ENCODE results near the gene KRT33B.
"Not testable (repeated sequence)": the region's sequence is repeated elsewhere in the genome, so short reads cannot be mapped to it uniquely, and the experiment has no call there.

The KRT33B gene

DNA sequence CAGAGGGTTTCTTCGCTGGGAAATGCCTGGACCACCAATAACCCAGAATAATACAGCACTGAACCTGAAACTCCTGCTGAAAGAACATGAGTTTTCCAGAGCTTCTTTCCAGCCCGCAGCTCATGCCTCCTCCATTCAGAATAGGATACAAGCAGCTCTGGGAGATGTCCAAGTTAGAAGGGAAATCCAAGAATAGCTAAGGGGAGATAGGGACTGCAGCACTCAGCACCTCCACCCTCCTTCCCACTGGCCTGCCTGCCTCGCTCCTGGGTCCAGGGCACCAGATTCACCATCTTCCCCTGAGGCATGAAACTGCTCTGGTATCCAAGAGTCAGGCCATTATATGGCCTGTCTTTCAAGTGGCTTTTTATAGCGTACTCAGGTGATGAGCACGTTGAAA lies 23.7 kb upstream of the KRT33B start:
- DNase-seq (ENCODE audit: low spot score), result peak; percentile 44

DNA sequence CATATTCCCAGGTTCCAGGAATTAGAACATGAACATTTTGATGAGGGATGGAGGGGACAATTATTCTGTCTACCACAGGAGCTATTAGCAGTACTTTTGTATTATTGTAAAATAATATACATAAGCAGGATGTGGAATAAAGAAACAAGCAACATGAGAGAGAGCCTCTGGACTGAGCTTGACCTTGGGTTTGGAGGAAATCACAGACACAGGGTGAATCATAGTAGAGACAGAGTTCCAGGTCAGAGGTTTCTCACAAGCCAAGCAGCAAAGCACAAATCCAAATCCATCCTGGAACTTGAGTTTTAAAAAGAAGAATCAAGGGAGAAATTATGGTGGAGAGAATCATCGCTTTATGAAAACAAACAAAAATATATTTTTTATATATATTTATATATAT lies 22.7 kb upstream of the KRT33B start:
- no peak for DNase-seq (ENCODE audit: low spot score)

DNA sequence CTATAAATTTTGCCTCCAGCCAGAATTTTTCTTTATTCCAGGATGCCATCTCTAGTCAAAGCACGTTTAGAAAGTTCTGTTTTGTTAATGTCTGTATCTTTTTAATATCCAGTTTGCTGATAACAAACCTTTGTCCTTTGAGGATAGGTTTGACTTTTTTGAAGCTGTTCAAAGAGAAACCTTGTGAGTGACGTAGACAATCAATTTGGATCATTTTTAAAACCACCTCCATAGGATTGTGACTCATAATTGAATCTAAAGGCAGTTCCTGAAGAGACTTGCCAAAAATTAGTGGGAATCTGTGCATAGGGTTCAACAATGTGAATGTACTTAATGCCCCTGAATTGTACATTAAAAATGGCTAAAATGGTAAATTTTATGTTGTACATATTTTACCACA lies 21.9 kb upstream of the KRT33B start:
- no peak for DNase-seq (ENCODE audit: low spot score)

DNA sequence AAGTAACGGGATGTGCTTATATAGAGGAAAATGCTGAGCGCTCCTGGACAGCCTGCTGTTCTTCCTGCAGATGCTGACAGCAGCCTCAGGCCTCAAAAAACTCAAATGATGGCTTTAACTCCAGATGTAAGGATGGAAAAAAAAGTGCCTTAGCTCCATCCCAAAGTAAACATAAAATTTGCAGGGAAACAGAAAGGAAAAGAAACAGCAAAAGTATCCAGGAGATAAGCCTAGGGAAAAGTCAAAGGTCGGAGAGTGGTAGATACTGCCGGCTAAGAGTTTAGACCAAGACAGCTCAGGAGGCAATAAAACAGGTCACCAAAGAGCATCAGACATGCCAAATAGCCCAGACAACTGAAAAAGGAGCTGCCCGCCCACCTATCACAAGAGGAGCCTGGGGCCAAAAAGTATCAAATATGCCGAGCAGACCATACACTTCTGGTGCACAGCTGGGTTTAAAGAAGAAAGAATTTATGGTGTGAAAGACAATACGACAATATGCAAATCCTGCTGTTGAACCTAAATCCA lies 20.9 kb upstream of the KRT33B start:
- no peak for DNase-seq (ENCODE audit: low spot score)

DNA sequence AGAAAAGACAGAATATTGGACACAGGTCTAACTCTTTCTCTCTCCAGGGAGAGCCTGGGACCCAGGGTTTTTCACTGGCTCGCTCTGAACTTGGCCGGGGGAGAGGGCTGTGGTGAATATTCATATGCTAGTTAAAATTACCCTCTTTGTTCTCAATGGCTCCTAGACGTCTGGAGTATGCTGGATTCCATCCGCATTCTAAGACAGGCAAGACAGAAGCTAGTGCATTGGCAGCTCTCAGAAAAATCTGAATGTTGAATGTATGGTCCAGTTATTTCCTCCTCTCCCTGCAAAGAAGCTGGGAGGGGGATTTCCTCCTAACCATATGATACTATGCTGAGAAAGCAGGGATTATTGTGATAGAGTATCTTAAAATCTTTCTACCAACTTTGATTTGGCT lies 18.1 kb upstream of the KRT33B start:
- no peak for DNase-seq (ENCODE audit: low spot score)

DNA sequence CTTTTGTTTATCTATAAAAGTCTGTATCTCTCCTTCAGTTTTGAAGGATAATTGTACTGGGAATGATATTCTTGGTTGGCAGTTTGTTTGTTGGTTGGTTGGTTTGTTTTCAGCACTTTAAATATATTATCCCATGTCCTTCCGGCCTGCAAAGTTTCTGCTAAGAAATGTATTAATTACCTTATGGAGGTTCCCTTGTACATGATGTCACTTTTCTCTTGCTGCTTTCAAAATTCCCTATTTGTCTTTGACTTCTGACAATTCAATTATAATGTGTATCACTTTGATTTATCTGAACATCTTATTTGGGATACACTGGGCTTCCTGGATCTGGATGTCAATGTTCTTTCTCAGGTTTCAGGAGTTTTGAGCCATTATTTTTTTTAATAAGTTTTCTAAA lies 16.6 kb upstream of the KRT33B start:
- DNase-seq (ENCODE audit: low spot score), result no peak

DNA sequence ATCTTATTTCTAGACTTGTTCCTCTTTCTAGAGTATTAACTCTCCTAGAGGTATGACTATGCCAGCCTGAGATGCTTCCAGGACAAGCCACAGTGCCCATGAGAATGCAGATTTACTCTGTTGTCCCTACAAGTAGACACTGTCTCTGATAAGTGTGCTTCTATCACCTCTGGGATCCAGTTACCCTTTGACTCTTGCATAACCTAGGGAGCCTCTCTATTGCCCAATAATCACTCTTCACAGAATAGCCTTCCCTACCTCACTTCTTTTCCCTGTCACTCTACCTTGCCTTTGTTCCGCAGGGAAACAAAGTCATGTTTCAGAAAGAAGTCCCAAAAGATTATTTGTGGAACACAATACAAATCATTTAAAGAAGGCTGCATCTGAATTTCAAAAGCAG lies 14.1 kb upstream of the KRT33B start:
- no peak for DNase-seq (ENCODE audit: low spot score)

DNA sequence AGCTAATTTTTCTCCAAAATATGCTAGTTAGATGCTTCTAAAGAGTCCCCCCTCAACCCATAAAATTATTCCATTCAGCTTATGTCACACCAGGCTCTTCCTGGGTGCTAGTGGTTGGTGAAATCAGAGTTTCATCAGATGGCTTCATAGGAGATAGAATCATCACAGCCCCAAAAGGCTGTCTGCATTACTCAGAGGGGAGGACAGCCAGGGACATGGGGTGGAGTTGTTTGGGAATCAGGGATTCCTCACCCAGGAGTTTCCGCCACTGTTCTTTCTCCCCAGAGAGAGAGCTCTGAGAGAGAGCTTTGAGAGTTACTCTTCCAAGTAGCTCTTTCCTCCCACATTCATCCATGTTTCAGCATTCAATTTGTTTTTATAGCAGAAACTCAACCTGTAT lies 12.8 kb upstream of the KRT33B start:
- DNase-seq (ENCODE audit: low spot score), result no peak

DNA sequence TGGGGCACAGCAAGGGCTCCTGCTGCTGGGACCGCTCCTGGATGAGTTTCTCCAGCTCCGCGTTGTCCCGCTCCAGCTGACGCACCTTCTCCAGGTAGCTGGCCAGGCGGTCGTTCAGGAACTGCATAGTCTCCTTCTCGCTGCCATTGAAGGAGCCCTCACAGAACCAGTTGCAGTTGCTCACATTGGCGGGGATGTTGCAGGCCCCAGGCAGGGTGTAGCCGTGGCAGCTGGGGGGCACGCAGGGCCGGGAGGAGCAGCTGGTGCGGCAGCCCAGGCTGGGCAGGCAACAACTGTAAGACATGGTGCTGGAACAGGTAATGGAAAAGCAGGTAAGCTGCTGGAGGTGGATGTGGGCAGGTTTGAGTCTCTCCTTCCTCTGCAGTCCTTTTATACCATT lies 12.3 kb upstream of the KRT33B start, which contains the start of gene KRT34:
KRT34 (minus strand) TSS at position 364 of the 400 bp plus-strand sequence; CDS start at position 304, 60 bp downstream.
- not testable (repeated sequence) for DNase-seq (ENCODE audit: low spot score)

DNA sequence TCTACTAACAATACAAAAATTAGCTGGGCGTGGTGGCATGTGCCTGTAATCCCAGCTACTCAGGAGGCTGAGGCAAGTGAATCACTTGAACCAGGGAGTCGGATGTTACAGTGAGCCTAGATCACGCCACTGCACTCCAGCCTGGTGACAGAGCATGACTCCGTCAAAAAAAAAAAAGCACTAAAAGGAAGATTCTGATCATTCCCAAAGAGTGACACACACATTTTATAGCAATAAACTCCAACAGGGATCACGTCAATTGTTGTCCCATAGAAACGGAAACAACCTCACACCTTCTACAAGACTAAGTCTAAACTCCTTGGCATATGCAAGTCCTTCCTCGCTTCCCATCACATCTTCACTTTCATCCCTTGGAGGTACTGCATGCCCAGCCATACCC lies 10.5 kb upstream of the KRT33B start:
- not testable (repeated sequence) for DNase-seq (ENCODE audit: low spot score)

DNA sequence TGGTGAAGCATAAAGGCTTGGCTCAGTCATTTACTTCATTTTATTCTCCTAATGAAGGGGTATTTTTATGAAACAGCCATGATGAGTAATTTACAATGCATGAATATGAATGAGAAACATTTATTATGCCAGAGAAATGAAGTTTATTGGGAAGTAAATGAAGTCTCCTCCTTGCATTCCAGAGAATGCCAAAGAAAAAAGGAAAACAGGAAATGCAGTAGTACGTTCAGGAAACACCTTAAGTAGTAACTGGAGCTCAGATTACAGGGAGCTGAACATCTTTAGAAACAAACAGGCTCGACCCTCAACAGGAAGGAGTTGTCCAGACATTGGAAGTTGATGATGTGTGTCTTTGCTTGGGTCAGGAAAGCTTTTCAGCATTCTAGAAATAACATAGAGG lies 7.9 kb upstream of the KRT33B start:
- DNase-seq (ENCODE audit: low spot score), result no peak

DNA sequence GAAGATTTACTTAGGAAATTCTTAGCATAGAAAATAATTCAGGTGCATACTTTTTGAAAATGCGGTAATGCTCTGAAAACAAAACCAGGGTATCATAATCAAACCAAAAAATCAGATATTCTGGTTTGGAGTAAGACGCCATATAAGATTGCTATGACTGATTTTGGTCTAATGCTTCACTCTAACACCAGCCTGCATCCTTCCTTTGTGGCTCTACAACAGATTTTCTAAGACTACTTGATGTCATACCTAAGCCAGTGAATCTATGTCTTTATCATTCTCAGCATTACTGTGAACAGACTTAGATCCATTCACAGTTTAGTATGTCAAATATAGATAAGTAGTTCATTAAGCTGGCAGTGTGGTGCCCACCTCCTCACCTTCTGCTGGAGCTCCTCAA lies 590 bp downstream of the KRT33B start:
- no peak for DNase-seq (ENCODE audit: low spot score)

DNA sequence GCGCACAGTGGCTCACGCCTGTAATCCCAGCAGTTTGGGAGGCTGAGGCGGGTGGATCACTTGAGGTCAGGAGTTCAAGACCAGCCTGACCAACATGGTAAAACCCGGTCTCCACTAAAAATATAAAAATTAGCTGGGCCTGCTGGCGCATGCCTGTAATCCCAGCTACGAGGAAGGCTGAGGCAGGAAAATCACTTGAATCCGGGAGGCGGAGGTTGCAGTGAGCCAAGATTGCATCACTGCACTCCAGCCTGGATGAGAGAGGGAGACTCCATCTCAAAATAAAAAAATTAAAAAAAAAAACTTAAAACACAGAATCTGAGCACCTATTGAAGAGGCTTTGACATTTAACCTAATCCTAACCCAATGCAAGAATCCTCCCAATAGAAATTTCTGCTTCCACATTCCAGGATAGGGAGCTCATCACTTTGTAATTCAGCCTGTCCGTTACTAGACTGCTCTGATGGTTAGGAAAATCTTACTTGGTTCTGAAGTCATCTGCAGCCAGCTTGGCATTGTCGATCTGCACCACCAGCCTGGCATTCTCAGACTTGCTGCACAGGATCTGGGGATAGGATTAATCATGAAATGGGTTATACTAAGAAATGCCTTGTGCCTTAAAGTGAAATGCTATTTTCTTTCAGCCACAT lies 2.1 kb downstream of the KRT33B start:
- no peak for DNase-seq (ENCODE audit: low spot score)

DNA sequence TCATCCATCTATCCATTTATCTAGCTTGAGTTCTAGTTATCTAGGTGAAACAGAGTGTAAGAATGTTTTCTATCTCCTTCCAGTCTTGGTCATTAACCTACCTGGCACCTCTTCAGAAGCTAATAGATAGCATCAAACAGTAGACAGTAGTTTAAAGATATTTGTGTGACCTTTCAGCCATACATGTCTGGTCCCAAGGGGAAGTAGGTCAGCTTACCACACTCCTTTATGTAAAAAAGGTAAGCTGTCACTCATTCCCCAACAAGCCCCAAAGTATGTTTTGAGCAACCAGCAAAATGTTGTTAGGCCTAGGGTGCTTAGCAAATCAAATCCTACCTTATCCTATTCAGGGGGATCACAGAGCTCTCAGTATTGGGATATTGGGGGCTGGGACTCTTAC lies 3.5 kb downstream of the KRT33B start:
- DNase-seq (ENCODE audit: low spot score), result no peak

DNA sequence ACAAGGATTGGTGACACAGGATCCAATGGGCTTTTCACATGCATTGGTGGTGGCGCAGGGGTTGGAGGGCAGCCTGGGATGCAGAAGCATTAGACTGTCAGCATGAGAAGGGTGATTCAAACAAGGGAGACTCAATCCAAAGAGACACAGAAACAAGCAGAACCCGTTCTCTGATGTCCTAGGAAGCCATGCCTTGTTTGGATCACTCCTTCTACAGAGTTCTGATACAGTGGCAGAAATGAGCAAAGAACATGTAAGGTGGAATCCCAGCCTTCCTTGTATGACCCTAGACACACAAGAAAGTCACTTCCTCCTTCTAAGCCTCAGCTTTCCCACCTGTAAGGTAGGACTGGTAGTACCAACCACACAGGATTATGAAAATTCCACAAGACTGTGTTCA lies 5.7 kb downstream of the KRT33B start:
- DNase-seq (ENCODE audit: low spot score), result no peak

DNA sequence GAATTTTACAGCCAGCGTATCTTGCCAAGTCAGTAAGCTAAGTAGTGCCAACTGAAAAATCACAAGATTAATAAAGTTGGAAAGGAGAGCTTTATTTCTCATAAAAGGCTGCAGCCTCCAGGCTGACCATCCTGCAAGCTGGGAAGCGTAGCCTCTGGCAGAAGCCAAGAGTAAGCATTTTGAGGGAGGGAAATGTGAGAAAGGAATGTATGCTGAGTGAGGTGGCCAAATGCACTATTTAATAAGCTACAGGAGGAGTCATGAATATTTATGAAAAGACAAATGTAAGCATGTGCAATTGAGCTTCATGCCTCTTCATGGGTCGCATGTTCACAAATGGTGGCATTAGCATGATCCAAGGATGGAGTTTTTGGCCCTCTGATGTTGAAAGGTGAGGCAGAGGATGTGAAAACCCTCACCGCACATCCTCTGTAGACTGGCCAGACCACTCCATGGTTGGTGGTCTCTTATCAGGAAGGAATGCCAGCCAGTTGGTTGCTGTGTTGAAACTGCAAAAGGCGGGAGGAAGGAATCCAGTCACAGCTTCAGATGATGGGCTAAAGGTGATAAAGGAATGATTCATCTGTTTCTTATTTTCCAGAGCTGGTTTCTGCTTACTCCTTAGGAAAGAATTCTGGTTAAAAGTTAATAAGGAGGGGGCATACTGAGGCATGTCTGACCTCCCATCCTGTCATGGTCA lies 9.2 kb downstream of the KRT33B start:
- DNase-seq (ENCODE audit: low spot score), result no peak

DNA sequence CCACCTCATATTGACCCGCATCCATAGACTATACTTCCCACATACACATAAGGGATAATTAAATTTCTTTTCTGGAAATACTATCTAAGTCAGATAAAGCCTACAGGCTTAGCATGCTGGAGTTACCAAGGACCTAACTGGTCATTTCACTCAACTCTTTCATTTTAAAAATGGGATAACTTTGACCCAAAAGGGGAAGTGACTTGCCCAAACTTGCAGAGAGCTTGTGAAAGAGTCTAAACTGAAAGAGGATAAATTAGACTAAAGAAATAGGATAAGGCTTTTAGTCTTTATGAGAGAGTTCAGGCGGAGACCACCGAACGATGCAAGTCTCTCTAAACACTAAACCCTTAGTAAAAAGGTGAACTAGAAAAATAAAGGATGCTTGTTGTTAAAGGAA lies 15.1 kb downstream of the KRT33B start:
- DNase-seq (ENCODE audit: low spot score), result no peak

DNA sequence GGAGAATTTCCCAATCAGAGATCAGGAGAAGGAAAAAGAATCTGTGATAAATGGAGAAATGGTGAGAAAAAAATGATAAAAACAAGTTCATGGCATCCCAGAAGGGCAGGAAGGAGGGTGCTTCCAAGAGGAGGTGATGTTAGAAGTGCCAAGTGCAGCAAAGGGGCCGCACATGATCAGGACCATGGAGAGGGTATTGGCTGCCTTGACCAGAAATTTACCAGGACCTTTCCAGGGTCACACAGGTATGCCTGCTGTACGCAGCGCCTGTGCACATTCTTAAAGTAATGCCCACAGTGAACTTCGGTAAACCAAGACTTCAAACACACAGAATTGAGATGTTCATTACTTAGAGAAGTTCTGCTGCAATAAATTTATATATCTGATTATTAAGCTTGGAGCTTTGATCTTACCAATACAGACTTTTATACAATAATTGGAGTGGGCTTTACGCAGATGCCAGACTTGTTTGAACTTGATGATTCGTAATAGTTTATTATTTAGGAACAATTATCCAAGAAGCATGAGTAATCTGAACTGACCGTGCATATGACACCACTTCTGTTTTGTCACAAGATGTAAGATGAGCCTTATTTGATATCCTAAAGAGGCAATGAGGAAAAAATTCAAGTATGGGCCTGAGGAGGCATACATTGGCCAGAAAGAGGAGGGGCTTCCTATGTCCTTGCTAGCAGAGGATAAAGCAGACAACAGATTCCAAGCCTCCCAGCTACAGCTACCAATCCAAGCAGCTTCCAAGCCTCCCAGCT lies 16.8 kb downstream of the KRT33B start:
- no peak for DNase-seq (ENCODE audit: low spot score)

DNA sequence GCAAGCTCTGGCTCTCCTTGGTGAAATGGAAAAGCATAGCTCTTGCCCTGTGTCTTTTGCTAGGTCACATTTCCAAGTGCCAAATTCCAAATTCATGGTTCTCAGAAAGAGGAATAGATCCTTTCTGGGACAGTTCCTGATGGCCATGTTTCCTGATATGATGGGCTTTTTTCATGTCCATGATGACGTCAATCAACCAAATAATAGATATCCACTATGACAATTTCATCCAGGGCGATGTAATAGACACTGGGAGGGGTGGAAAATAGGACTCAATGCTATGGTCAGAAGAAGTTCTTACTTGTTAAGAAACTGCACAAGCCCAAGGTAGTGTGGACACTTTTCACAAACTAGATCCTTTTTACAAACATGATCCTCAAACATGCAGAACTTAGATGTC lies 18.4 kb downstream of the KRT33B start:
- no peak for DNase-seq (ENCODE audit: low spot score)

DNA sequence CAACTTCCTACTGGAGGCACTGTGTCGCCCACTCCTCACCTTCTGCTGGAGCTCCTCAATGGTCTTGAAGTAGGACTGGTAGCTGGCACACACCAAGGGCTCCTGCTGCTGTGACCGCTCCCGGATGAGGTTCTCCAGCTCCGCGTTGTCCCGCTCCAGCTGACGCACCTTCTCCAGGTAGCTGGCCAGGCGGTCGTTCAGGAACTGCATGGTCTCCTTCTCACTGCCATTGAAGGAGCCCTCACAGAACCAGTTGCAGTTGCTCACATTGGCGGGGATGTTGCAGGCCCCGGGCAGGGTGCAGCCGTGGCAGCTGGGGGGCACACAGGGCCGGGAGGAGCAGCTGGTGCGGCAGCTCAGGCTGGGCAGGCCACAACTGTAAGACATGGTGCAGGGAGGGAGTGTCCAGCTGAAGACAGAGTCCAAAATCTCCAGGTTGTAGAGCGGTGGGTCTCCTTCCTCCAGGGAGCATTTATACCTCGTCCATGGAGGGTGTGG lies 19.2 kb downstream of the KRT33B start, which contains the start of gene KRT33A:
KRT33A (minus strand) TSS at position 448 of the 498 bp plus-strand sequence; CDS start at position 387, 61 bp downstream.
- DNase-seq (ENCODE audit: low spot score), result not testable (repeated sequence)

DNA sequence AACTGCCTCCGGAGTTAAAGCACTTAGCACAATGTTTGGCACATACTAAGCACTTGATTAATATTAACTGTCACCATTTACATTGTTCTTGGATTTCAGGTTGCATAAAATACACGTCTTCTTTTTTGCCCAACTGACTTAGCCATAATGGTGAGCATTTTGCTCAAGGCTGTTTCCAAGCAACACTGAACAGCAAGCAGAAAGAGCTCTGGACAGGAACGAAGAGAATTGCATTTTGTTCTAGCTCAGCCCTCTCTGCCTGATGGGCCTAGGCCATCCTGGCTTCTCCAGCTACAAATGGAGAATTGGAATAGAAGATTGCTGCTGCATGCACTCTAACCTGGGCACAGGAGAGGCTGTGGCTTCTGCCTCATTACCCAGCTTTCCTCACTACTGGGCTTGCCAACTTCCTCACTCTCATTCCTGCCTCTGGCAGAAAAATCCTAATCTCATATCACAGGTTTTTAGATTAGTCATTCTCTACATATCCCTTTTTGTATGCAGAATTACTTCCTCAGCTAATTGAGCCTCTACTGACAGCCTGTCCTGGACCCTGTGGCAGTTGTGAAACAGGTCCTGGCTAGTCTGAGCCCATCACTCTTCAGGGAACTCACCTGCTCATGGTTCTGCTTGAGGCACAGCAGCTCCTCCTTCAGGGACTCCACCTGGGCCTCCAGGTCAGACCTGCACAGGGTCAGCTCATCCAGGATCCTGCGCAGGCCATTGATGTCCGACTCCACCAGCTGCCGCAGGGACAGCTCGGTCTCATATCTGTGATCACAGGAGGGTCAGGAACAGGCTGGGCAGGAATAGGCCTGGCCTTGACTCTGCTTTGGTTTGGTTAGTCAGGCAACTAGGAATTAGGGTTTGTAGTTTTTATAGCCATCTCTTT lies 21.5 kb downstream of the KRT33B start:
- no peak for DNase-seq (ENCODE audit: low spot score)
